Epithelial cell of esophagus (primary cell): ENCODE results near the gene MED12.
A peak's percentile ranks its signal among the peaks of the same experiment; 100 is the strongest.

Experiments used
- DNase-seq: peaks from one replicate; pipeline ENCODE4 v3.0.0; 2010; ENCODE audit warnings: low read depth
- H3K4me3 ChIP-seq: 2 replicates; pipeline ENCODE4 v1.5.1; 2011; ENCODE audit warnings: mild to moderate bottlenecking, low read length, control low read depth
- CTCF ChIP-seq: IDR thresholded peaks from 2 replicates; pipeline ENCODE4 v1.5.1; 2011; ENCODE audit warnings: low read depth, mild to moderate bottlenecking, low read length, control low read depth, inconsistent platforms; ENCODE audit not compliant: insufficient read depth; ENCODE audit errors: missing control alignments

Gene MED12

DNA sequence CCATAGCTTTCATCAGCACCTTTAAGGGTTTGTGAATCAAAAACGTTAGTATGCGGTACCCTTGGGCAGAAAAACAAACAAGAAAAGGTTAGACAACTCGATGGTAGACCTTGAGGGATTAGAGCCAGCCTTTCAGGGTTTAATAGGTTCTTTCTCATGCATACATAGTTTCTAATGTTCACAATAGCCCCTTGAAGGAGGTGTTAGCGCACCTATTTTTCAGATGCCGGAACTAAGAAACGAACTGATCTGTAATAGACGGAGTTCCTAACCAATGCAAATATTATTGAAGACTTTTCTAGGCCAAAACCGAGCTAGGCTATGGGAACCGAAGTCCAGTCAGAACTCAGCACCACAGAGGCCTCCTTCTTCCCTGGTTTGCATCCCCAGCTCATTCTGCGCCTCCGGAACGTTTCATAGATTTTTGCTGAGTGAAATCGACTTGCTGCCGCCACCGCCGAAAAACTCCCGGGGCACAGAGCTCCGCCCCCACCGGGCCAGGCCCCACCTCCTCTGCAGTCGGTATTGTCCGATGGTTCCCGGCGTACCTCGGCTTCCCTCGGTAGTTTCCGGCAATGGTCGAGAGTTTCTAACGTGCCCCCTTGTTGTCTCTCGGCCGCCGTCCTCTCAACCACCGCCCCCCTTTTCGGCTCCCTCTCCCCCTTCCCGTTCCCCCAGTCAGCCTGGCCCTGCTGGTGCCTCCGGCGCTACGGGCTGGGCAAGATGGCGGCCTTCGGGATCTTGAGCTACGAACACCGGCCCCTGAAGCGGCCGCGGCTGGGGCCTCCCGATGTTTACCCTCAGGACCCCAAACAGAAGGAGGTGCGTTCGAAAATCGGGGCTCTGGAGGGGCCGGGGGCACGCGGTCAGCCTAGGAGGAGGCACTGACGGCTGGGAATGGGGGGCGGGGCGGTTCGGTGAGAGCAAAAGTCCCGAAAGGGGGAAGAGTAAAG lies at the start of gene MED12:
MED12 (plus strand) TSS at position 565 of the 953 bp plus-strand sequence; CDS start at position 724, 159 bp downstream.
- H3K4me3 ChIP-seq = peak within 1 kb of the TSS; percentile 57
- DNase-seq = peak; percentile 61
- no peak for TF ChIP-seq CTCF

DNA sequence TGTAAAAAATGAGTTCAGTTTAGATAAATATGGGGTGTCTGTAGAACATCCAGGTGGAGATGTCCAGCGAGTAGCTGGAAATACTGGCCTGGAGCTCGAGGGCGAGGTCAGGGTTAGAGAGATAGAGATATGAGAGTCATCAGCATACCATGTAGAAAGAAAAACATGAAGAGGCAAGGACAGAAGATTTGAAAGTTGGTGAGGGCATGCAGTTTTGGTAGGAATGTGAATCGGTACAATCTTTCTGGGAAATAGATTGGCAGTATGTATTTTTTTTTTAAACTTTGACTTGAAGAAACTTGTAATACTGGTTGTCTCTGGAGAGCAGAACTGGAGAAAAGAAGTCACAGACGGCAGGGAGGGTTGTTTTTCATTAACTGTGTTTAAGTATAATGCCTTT lies 47.9 kb upstream of the MED12 start:
- no peak for DNase-seq
- H3K4me3 ChIP-seq = no peak overlapping the region
- no peak for TF ChIP-seq CTCF

GRCh38 chrX:71081330-71082123 lies 36.9 kb upstream of the MED12 start:
- H3K4me3 ChIP-seq = no peak overlapping the region
- no peak for TF ChIP-seq CTCF
- peak; percentile 64 for DNase-seq

- H3K4me3 ChIP-seq = no peak overlapping the region
- TF ChIP-seq CTCF = no peak
- DNase-seq = no peak
Observed at GRCh38 chrX:71082124-71082647, 36.2 kb upstream of the MED12 start.

DNA sequence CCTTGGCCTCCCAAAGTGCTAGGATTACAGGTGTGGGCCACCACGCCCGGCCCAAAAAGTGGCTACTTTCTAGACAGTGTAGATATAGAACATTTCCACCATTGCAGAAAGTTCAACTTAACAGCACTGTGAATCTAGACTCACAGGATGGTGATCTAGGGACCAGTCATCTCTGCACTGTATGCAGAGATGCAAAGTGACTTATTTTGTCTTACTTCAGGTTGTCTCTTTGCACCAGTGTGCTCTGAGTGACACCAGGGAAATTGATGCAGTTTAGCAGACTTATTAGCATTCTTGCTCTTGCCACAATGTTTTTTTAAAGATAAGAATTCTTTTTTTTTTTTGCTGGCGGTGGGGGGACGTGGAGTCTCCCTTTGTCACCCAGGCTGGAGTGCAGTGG lies 35.6 kb upstream of the MED12 start:
- H3K4me3 ChIP-seq = no peak overlapping the region
- no peak for TF ChIP-seq CTCF
- DNase-seq = no peak

DNA sequence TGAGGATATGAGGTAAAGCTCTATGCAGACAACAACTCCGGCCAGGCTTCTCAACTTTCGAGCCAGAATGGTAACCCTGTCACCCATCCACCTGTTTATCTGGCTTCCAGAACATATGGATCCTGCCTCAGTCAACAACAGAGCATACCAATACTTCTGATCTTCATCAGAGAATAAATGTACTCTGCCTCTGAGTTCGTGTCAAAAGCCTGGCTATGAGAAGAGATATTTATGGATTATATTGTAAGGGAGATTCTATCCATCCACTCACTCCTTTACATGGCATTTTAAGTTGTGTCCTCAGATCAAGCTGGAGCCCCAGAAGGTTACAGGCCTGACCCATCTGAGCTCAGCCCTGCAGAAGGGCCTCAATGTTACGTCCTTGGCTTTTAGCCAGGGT lies 32.5 kb upstream of the MED12 start:
- TF ChIP-seq CTCF = no peak
- no peak for DNase-seq
- H3K4me3 ChIP-seq = no peak overlapping the region
